IMR-90 (cell line): ENCODE data around the gene PRSS16.

Experiments used
- BHLHE40 ChIP-seq: fragments of 150-350 bp; IDR thresholded peaks from 2 replicates; pipeline ENCODE4 v1.6.1; 2016; ENCODE audit warnings: mild to moderate bottlenecking, low read depth, low read length
- CEBPB ChIP-seq: IDR thresholded peaks from 2 replicates; pipeline ENCODE4 v1.6.1; 2012; ENCODE audit warnings: low read depth, low read length, improper control_type of control experiment
- CHD1 ChIP-seq: IDR thresholded peaks from 2 replicates; pipeline ENCODE4 v1.6.1; 2012; ENCODE audit warnings: low read depth, low read length, improper control_type of control experiment
- ELK1 ChIP-seq: fragments of 150-350 bp; IDR thresholded peaks from 2 replicates; pipeline ENCODE4 v1.6.1; 2016; ENCODE audit warnings: low read depth, mild to moderate bottlenecking, low read length, moderate library complexity, borderline replicate concordance
- MAFK ChIP-seq: IDR thresholded peaks from 2 replicates; pipeline ENCODE4 v1.6.1; 2012; ENCODE audit warnings: low read depth, low read length, improper control_type of control experiment
- POLR2A ChIP-seq: IDR thresholded peaks from 2 replicates; pipeline ENCODE4 v1.6.1; 2012; ENCODE audit warnings: mild to moderate bottlenecking, low read depth, low read length
- RAD21 ChIP-seq: IDR thresholded peaks from 2 replicates; pipeline ENCODE4 v1.6.1; 2012; ENCODE audit warnings: low read length, improper control_type of control experiment
- SMC3 ChIP-seq: fragments of 150-350 bp; IDR thresholded peaks from 2 replicates; pipeline ENCODE4 v1.6.1; 2016; ENCODE audit warnings: low read depth, mild to moderate bottlenecking, antibody characterized with exemption, low read length, moderate library complexity
- TF ChIP-seq, protein P1 (sequence below): conservative IDR thresholded peaks from 2 replicates; pipeline ENCODE4 v1.5.1; 2012; ENCODE audit warnings: mild to moderate bottlenecking, low read depth, low read length, improper control_type of control experiment
- TF ChIP-seq, protein P2 (sequence below): fragments of 150-350 bp; IDR thresholded peaks from 2 replicates; pipeline ENCODE4 v1.6.1; 2017; ENCODE audit warnings: mild to moderate bottlenecking, antibody characterized with exemption, low read length, low read depth

GRCh38 chr6:27213544-27214125, 33.9 kb upstream of the PRSS16 start:
- TF ChIP-seq, protein P1, sequence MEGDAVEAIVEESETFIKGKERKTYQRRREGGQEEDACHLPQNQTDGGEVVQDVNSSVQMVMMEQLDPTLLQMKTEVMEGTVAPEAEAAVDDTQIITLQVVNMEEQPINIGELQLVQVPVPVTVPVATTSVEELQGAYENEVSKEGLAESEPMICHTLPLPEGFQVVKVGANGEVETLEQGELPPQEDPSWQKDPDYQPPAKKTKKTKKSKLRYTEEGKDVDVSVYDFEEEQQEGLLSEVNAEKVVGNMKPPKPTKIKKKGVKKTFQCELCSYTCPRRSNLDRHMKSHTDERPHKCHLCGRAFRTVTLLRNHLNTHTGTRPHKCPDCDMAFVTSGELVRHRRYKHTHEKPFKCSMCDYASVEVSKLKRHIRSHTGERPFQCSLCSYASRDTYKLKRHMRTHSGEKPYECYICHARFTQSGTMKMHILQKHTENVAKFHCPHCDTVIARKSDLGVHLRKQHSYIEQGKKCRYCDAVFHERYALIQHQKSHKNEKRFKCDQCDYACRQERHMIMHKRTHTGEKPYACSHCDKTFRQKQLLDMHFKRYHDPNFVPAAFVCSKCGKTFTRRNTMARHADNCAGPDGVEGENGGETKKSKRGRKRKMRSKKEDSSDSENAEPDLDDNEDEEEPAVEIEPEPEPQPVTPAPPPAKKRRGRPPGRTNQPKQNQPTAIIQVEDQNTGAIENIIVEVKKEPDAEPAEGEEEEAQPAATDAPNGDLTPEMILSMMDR: no peak
- no peak for TF ChIP-seq POLR2A
- no peak for TF ChIP-seq CHD1
- TF ChIP-seq SMC3: no peak
- no peak for TF ChIP-seq MAFK
- TF ChIP-seq RAD21: no peak
- TF ChIP-seq, protein P2, sequence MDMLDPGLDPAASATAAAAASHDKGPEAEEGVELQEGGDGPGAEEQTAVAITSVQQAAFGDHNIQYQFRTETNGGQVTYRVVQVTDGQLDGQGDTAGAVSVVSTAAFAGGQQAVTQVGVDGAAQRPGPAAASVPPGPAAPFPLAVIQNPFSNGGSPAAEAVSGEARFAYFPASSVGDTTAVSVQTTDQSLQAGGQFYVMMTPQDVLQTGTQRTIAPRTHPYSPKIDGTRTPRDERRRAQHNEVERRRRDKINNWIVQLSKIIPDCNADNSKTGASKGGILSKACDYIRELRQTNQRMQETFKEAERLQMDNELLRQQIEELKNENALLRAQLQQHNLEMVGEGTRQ: no peak
- no peak for TF ChIP-seq BHLHE40
- 0 out of 2 replicates have a peak, but pooled peaks have one; percentile 2 for TF ChIP-seq CEBPB
- no peak for TF ChIP-seq ELK1
